Pancreas (tissue), 10 donors: ENCODE results near the gene PLEKHO1. TPM values are rescaled to one million over a fixed set of nuclear protein-coding genes. Genes with fewer than 3 reads are reported as not detected.

Source experiments
- ATAC-seq, 4 donors: fragments of 200-7000 bp; cut with Tn5 transposase; one replicate each; pipeline versions ENCODE4 v1.8.0 to v1.9.1; 2020; ENCODE audit warnings: mild to moderate bottlenecking in 4 of 4, moderate library complexity in 4 of 4
- DNase-seq, 6 donors: peaks; one replicate each; pipeline ENCODE4 v3.0.0-alpha.2; 2020
- FAIRE-seq: peaks from 2 replicates; lab custom pipeline; 2012; peaks lifted over from hg19 to GRCh38; lab: Jason Lieb, UNC
- H3K27ac ChIP-seq, 4 donors: fragments of 200-600 bp; sonication (generic); 1 replicate in 3 of 4; 2 replicates in 1 of 4; pipeline versions ENCODE4 v1.5.0 to v1.8.0; 2020
- H3K27me3 ChIP-seq, 4 donors: fragments of 200-600 bp; one replicate each; pipeline ENCODE4 v1.8.0; 2021
- H3K36me3 ChIP-seq, 3 donors: fragments of 200-600 bp; sonication (generic) in 1 of 3; one replicate each; pipeline versions ENCODE4 v1.5.0 to v1.8.0; 2020 to 2021
- H3K4me1 ChIP-seq, 3 donors: fragments of 200-600 bp; one replicate each; pipeline ENCODE4 v1.8.0; 2021
- H3K4me3 ChIP-seq, 4 donors: fragments of 200-600 bp; sonication (generic) in 2 of 4; one replicate each; pipeline versions ENCODE4 v1.5.0 to v1.8.0; 2020 to 2021
- H3K9me3 ChIP-seq, 4 donors: fragments of 200-600 bp; one replicate each; pipeline ENCODE4 v1.8.0; 2021
- CTCF ChIP-seq, 4 donors: fragments of 200-600 bp; sonication (generic) in 3 of 4; IDR thresholded peaks; one replicate each; pipeline versions ENCODE4 v1.5.0 to v1.8.0; 2021; ENCODE audit warnings: antibody characterized with exemption in 4 of 4
- WGBS, 2 donors: extraction: QIAGEN DNeasy Blood & Tissue Kit; methylation state at CpG; one replicate each; pipeline ENCODE4 v1.1.7; 2013; 5-methylcytosine and 5-hydroxymethylcytosine counted together
- intact Hi-C, 3 donors: fragments of 100-400 bp; cut with DNase I; formaldehyde crosslinking; loops; one replicate each; pipeline versions ENCODE4 v1.11.1 to v1.14.2; 2022
- polyA plus RNA-seq, 2 donors: library from polyadenylated mRNA; stranded (reverse); fragments of 200-250 nt; gene quantifications; one replicate each; pipeline ENCODE4 v1.2.3, GENCODE V29; 2013
- total RNA-seq, 6 donors: library from RNA; stranded (reverse); fragmentation: NEBNext Ultra II Directional in 4 of 6; extraction: Animal tissue kit (Norgen Biotek cat#: 25700) in 4 of 6; gene quantifications; one replicate each; pipeline versions ENCODE4 v1.2.1 to v1.2.4, GENCODE V29; 2021 to 2023
- donor health status: healthy with polysubstance abuse.
- donor health status: DM: no; HTN: no; CAD: no; lungs with moderate emphysema.
- donor health status: DM: no; HTN: no; CAD: no.
- donor health status: control.
- donor health status: control.
- donor health status: Bipolar disorder and iron deficiency.
- donor health status: DM: yes; HTN: yes; CAD: no.
- donor health status: DM: no; HTN: no; CAD: no.
- donor health status: DM: no; HTN: no; CAD: no.
- donor health status: DM: yes; HTN: yes; CAD: no.

The PLEKHO1 gene, protein sequence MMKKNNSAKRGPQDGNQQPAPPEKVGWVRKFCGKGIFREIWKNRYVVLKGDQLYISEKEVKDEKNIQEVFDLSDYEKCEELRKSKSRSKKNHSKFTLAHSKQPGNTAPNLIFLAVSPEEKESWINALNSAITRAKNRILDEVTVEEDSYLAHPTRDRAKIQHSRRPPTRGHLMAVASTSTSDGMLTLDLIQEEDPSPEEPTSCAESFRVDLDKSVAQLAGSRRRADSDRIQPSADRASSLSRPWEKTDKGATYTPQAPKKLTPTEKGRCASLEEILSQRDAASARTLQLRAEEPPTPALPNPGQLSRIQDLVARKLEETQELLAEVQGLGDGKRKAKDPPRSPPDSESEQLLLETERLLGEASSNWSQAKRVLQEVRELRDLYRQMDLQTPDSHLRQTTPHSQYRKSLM
- total RNA-seq (10 to 100 TPM in 2 of 6 donors, 1 to 10 TPM in 4; 1.2 to 16.1 (median 3.3) TPM), polyA plus RNA-seq (10 to 100 TPM; 10.6 to 12.8 TPM)

- peak; percentile 50 to 84 (median 65) for DNase-seq
- H3K36me3 ChIP-seq, result no peaks in the 10 kb centered on the region
- H3K4me1 ChIP-seq, result no peaks in the 10 kb centered on the region
- H3K4me3 ChIP-seq, result peak within 1 kb of the TSS; percentile 20 to 57 (median 39)
- no peaks in the 10 kb centered on the region for H3K9me3 ChIP-seq
- FAIRE-seq, result no peak
- intact Hi-C loops, result loop anchor here in 1 of 3 donors (10.0 kb wide), 1 partner anchor 55 kb away; no protein-coding TSS in a partner anchor
- H3K27ac ChIP-seq, result peak within 1 kb of the TSS in 2 of 4 donors; percentile 62
- ATAC-seq, result peak; percentile 75 to 86 (median 82)
- no peaks in the 10 kb centered on the region for H3K27me3 ChIP-seq
- WGBS, 2 donors, result 3% methylated on average over 62 to 89 of the region's 89 CpGs
- no peak for TF ChIP-seq CTCF (IDR thresholded peaks at IDR 0.05)
Observed at GRCh38 chr1:150149271-150150132, at the start of gene PLEKHO1. Gene PLEKHO1 (plus strand): TSS chr1:150149916. CDS start chr1:150150258, 342 bp downstream.

DNA sequence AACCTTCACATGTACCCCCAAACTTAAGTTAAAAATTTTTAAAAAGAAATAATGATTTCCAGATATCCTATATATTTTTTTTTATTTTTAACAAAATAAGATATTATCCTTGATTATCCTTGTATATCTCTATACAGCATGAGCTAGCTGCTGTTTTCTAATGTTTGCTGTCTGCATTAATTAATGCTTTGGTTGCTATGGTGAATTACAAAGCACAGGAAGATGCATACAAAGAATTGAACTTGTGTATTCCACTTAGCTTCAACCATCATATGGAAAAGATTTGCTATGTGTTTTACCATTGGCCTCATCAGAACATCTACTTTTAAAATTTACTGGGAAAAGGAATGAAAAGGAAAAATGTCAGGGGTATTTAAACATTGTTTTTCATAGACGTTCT, 46.7 kb upstream of the PLEKHO1 start:
- Histone ChIP-seq H3K27me3 (no peaks in the 10 kb centered on the region), H3K4me3 (no peak overlapping the region), H3K36me3 (no peaks in the 10 kb centered on the region), H3K4me1 (no peaks in the 10 kb centered on the region), H3K9me3 (no peaks in the 10 kb centered on the region), H3K27ac (no peak overlapping the region)
- DNase-seq (no peak), FAIRE-seq (no peak), ATAC-seq (no peak)
- intact Hi-C loops, result no loop called here
- no peak for TF ChIP-seq CTCF (IDR thresholded peaks at IDR 0.05)
- WGBS, 2 donors, result 70 to 75% methylated on average over 1 of the region's 1 CpG

DNA sequence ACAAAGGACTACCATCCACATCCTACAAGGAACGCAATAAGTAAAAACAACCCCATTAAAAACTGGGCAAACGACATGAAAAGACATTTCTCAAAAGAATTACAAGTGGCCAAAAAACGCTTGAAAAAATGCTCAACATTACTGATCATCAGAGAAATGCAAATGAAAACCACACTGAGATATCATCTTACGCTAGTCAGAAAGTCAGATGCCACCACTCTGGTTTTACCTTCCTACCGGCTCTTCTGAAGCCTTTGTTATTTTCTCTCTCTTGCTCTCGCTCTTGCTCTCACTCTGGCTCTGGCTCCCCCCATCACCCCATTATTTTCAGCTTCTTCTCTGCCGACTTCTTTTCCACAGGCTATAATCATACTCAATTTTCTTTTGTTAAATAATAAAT, 43.4 kb upstream of the PLEKHO1 start:
- no peak for FAIRE-seq
- intact Hi-C loops, result no loop called here

DNA sequence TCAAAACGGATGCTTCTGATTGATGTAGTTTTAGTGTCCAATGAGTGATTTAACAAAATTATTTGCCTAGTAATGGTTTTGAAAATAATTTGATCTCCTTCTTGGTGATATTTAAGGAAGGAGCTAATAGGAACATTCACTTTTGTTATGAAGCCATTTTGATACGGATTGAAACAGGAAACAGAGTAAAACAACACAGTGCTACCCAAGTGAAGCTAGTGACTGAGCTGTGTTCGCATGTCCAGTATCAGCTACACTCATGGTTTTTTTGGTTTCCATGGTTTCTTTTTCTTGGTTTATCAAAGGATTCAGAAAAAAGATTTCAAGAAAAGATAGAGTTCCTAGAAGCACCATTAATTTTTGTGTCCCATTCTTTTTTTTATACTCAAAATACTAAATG, 40.1 kb upstream of the PLEKHO1 start:
- WGBS, 2 donors, result 88 to 92% methylated on average over 3 of the region's 3 CpGs
- Histone ChIP-seq H3K4me1 (no peaks in the 10 kb centered on the region), H3K36me3 (no peaks in the 10 kb centered on the region), H3K4me3 (no peak overlapping the region), H3K27me3 (no peaks in the 10 kb centered on the region), H3K27ac (no peak overlapping the region), H3K9me3 (no peaks in the 10 kb centered on the region)
- no peak for DNase-seq
- no peak for ATAC-seq
- FAIRE-seq, result no peak
- no peak for TF ChIP-seq CTCF (IDR thresholded peaks at IDR 0.05)
- intact Hi-C loops, result no loop called here

More for the DNA sequence above, 43.4 kb upstream of the PLEKHO1 start:
- DNase-seq (no peak), ATAC-seq (no peak)
- Histone ChIP-seq H3K9me3 (no peaks in the 10 kb centered on the region), H3K27ac (no peak overlapping the region), H3K4me3 (no peak overlapping the region), H3K27me3 (no peaks in the 10 kb centered on the region), H3K36me3 (no peaks in the 10 kb centered on the region), H3K4me1 (no peaks in the 10 kb centered on the region)
- 94 to 99% methylated on average over 7 of the region's 7 CpGs for WGBS, 2 donors
- no peak for TF ChIP-seq CTCF (IDR thresholded peaks at IDR 0.05)
